ENCODE results near the gene SLC35E1.
"Not testable (repeated sequence)": the region's sequence is repeated elsewhere in the genome, so short reads cannot be mapped to it uniquely, and the experiment has no call there.

SLC35E1 gene

GRCh38 chr19:16520986-16521624 is 51.1 kb downstream of the SLC35E1 start:
- DNase-seq = no peak

GRCh38 chr19:16520074-16520973 is 51.9 kb downstream of the SLC35E1 start:
- no peak for DNase-seq

- no peak for DNase-seq
Observed at GRCh38 chr19:16519230-16519687, 53.0 kb downstream of the SLC35E1 start.

GRCh38 chr19:16518483-16519229 is 53.6 kb downstream of the SLC35E1 start:
- no peak for DNase-seq

DNA sequence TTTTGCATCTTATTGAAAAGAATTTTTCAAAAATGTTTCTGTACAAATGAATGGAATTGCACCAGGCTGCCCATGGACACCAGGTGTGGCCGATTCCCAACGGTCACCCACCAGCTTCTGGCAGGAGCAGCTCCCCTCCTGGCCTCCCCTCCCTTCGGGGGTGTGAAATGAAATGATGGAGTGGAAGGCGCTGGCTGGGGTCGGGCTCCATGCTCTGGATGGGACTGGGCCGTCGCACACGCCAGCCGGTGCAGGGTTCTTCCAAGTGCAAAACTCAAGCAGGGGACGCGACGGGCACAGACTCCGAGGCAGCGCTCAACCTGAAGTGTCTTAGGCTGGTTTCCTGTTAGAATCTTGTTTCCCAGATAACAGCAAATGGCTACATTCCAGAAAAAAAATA is 54.2 kb downstream of the SLC35E1 start:
- no peak for DNase-seq

GRCh38 chr19:16516923-16517610 is 55.1 kb downstream of the SLC35E1 start:
- DNase-seq = no peak

DNA sequence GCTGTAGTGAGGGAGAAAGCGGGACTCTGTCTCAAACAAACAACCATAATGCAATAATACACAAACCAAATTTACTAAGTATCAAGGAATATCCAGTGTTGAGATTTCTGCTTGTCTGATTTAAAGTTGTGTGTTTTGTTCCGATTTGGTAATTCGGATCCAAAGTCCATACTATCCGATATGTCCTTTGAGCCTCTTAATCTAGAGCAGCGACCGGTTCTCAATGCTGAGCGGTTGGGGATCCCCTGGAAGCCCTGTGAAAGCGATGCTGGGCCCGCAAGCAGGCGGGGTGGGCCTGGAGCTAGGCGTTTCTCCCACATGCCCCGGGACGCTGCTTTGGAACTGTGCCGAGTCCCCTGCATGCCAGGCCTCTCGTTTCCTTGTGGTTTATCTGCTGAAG is 55.8 kb downstream of the SLC35E1 start:
- DNase-seq = no peak

DNA sequence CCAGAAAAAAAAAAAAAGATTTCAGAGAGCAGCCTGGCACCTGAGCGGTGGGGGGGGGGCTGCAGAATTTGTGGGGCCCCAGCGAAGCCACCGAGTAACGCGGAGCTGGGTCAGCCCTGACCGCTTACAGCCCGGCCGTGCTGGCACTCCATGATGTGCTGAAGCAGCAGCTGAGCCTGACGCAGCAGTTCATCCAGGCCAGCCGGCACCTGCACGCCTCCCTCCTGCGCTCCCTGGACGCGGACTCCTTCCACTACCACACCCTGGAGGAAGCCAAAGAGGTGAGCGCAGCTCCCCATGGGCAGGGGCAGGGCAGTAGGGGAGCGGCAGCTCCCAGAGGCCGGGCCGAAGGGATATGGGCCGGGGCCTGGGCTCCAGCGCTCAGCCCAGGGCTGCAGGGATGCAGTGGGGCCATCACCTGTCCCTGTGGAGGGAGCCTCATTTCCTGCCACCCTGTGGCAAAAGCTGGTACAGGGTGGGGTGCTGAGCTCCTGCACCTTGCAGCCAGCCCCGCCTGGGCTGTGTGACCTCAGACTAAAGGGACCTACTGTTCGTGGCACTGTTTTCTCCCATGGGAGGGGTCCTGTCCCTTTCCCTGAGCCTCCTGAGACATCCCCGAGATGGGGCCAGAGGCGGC is 57.7 kb downstream of the SLC35E1 start:
- no peak for DNase-seq

DNA sequence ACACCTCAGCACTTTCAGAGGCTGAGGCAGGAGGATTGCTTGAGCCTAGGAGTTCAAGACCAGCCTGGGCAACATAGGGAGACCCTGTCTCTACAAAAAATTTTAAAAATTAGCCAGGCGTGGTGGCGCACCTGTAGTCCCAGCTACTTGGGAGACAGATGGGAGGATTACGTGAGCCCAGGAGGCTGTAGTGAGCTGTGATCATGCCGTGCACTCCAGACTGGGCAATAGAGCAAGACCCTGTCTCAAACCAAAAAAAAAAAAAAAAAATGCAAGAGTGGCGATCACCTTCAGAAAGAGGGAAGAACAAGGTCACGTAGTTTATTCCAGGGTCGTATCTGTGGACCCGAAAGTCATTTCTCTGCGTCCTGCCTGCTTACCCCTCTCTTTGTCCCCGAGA is 59.6 kb downstream of the SLC35E1 start:
- not testable (repeated sequence) for DNase-seq

DNA sequence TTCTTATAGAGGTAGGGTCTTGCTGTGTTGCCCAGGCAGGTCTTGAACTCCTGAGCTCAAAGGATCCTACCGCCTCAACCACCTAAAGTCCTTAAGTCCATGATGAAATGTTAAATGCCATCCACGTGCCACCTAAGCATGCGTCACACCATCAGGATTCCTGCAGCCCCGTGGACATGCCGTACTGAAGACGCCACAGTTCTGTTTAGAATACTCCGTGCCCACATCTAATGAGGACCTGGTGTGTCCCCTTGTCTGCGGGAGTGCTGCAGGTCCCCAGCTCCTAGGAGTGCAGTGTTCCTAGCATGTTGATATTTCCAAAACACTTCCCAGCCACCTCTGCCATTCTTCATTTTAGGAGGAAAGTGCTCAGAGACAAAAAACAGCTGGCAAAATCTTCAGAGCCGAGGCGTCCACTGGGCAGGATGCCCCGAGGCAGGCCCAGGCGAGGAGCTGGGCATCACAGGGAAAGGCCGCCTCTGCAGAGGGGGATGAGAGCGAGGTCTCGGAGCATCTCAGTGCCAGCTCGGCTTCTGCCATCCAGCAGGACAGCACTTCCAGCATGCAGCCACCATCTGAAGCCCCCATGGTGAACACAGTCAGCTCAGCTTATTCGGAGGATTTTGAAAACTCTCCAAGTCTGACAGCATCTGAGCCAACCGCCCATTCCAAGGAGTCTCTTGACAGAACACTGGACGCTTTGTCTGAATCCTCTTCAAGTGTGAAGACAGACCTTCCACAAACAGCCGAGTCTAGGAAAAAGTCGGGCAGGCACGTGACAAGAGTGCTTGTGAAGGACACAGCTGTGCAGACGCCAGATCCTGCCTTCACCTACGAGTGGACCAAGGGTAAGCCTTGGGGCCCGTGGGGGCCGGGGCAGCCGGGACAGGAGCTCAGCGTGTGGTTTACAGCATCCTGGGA is 62.8 kb downstream of the SLC35E1 start:
- DNase-seq = no peak

DNA sequence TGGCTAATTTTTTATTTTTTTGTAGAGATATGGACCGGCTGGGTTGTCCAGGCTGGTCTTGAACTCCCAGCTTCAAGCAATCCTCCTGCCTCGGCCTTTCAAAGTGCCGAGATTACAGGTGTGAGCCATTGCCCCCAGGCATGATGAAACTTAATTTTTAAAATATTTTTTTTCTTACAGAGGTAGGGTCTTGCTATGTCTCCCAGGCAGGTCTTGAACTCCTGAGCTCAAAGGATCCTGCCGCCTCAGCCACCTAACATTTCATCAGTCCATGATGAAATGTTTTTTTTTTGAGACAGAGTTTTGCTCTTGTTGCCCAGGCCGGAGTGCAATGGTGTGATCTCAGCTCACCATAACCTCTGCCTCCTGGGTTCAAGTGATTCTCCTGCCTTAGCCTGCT is 63.7 kb downstream of the SLC35E1 start:
- DNase-seq = no peak

GRCh38 chr19:16506961-16507360 is 65.3 kb downstream of the SLC35E1 start:
- DNase-seq = no peak

- not testable (repeated sequence) for DNase-seq
Observed at GRCh38 chr19:16506161-16506560, 66.1 kb downstream of the SLC35E1 start.

DNA sequence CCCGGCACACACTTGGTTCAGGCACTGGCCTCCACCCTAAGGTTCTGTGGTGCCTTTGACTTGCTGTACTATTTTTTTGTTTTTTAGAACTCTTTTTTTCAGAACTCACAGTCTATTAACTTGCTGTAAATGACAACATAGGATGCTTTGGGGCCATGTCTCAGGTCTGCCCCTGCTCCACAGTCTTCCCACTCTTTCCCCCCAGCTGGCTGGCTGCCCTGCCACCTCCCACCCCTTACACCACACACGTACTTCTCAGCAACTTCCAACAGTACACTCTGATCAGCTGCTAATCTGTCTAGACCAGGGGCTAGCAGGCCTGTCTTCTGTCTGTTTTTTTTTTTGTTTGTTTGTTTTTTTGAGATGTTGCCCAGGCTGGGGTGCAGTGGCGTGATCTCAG is 67.9 kb downstream of the SLC35E1 start:
- DNase-seq = no peak

Data from activated CD8-positive, alpha-beta memory T cell treated with anti-CD3 and anti-CD28 coated beads for 24 hours (primary cell).